ENCODE data around the gene HVCN1.

DNA sequence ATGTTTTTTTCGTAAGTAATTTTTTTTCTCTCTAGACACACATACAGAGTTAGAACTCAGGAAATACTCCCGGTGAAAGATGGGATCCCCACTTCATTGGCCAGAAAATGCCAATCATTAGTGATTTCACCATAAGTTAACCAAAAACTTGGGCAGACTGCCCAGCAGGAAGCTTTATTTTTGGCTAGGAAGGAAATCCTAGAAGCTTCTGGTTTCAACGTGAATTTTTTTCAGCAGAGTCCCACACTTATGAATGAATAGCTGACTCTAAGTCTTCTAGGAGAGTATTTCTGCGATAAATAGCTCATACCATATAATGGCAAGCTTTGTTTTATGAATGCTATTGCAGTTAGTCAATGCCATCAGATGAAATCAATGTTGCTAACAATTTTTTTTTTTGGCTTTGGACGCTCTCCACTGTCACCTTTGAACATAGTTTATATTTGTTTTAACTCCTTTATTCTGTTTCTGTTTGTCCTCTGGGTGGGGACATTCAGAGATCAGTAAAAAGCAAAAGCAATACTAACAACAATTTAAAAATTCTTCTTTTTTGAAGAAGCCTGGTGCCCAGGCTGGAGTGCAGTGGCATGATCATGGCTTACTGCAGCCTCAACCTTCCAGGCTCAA, 44.3 kb upstream of the HVCN1 start:
- TF ChIP-seq RAD21 (IDR thresholded peaks at IDR 0.05; ENCODE audit: low read depth) (no peak), TAF1 (IDR thresholded peaks at IDR 0.05; ENCODE audit: low read depth) (no peak), CEBPB (IDR thresholded peaks at IDR 0.05) (no peak), TCF12 (IDR thresholded peaks at IDR 0.05; ENCODE audit: low read depth) (no peak), CREB1 (IDR thresholded peaks at IDR 0.05; ENCODE audit: low read depth) (no peak), NFIC (IDR thresholded peaks at IDR 0.05) (no peak), EP300 (IDR thresholded peaks at IDR 0.05; ENCODE audit: borderline replicate concordance) (no peak)
- TF ChIP-seq, protein P1, sequence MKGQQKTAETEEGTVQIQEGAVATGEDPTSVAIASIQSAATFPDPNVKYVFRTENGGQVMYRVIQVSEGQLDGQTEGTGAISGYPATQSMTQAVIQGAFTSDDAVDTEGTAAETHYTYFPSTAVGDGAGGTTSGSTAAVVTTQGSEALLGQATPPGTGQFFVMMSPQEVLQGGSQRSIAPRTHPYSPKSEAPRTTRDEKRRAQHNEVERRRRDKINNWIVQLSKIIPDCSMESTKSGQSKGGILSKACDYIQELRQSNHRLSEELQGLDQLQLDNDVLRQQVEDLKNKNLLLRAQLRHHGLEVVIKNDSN (IDR thresholded peaks at IDR 0.05) = no peak
- TF ChIP-seq, protein P2, sequence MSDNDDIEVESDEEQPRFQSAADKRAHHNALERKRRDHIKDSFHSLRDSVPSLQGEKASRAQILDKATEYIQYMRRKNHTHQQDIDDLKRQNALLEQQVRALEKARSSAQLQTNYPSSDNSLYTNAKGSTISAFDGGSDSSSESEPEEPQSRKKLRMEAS (IDR thresholded peaks at IDR 0.05) = no peak
- TF ChIP-seq, protein P3, sequence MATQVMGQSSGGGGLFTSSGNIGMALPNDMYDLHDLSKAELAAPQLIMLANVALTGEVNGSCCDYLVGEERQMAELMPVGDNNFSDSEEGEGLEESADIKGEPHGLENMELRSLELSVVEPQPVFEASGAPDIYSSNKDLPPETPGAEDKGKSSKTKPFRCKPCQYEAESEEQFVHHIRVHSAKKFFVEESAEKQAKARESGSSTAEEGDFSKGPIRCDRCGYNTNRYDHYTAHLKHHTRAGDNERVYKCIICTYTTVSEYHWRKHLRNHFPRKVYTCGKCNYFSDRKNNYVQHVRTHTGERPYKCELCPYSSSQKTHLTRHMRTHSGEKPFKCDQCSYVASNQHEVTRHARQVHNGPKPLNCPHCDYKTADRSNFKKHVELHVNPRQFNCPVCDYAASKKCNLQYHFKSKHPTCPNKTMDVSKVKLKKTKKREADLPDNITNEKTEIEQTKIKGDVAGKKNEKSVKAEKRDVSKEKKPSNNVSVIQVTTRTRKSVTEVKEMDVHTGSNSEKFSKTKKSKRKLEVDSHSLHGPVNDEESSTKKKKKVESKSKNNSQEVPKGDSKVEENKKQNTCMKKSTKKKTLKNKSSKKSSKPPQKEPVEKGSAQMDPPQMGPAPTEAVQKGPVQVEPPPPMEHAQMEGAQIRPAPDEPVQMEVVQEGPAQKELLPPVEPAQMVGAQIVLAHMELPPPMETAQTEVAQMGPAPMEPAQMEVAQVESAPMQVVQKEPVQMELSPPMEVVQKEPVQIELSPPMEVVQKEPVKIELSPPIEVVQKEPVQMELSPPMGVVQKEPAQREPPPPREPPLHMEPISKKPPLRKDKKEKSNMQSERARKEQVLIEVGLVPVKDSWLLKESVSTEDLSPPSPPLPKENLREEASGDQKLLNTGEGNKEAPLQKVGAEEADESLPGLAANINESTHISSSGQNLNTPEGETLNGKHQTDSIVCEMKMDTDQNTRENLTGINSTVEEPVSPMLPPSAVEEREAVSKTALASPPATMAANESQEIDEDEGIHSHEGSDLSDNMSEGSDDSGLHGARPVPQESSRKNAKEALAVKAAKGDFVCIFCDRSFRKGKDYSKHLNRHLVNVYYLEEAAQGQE (IDR thresholded peaks at IDR 0.05; ENCODE audit: low read depth) = no peak

All from Ishikawa (cell line).